Measurements from ENCODE around the gene ZFYVE16.
A peak's percentile ranks its signal among the peaks of the same experiment; 100 is the strongest.
"Not testable (repeated sequence)": the region's sequence is repeated elsewhere in the genome, so short reads cannot be mapped to it uniquely, and the experiment has no call there.

Gene ZFYVE16

GRCh38 chr5:80411589-80412219 lies 3.8 kb downstream of the ZFYVE16 start:
- no peak for DNase-seq (ENCODE audit: low spot score)

DNA sequence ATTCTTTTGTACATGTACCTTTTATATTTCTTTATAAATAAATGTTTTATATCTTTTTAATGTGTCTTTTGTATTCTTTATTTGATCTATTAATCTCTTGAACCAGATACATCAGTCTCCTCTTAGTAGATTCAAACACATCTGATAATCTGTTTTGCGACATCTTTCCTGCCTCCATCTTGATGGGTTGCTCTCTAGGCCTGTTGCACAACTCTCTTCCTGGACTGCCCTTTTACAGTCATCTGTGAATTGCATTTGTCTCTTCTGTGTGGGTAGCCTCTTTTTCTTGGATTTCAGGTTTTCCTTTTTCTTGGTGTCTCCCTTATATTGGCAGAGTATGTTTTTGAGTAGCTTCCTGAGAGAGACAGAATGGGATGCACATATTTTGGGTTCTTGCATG lies 6.2 kb downstream of the ZFYVE16 start:
- DNase-seq (ENCODE audit: low spot score) = no peak

- DNase-seq (ENCODE audit: low spot score) = no peak
These were observed 10.1 kb downstream of the ZFYVE16 start for GRCh38 chr5:80417973-80418372.

GRCh38 chr5:80424365-80424764 lies 16.5 kb downstream of the ZFYVE16 start:
- not testable (repeated sequence) for DNase-seq (ENCODE audit: low spot score)

DNA sequence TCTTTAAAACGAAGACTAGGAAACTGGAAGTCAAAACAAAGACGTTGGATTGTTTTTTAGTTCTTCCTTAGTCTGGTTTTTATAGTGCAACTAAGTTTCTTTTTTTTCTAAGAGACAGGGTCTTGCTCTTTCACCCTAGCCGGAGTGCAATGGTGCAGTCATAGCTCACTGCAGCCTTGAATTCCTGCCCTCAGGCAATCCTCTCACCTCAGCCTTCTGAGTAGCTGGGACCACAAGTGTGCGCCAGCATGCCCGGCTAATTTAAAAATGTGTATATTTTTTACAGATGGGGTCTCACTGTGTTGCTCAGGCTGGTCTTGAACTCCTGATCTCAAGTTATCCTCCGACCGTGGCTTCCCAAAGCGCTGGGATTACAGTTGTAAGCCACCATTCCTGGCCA lies 27.6 kb downstream of the ZFYVE16 start:
- DNase-seq (ENCODE audit: low spot score) = no peak

DNA sequence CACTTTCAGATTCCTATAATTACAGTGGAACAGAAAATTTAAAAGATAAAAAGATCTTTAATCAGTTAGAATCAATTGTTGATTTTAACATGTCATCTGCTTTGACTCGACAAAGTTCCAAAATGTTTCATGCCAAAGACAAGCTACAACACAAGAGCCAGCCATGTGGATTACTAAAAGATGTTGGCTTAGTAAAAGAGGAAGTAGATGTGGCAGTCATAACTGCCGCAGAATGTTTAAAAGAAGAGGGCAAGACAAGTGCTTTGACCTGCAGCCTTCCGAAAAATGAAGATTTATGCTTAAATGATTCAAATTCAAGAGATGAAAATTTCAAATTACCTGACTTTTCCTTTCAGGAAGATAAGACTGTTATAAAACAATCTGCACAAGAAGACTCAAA lies 29.5 kb downstream of the ZFYVE16 start:
- no peak for DNase-seq (ENCODE audit: low spot score)

- no peak for DNase-seq (ENCODE audit: low spot score)
These were observed 30.9 kb downstream of the ZFYVE16 start for GRCh38 chr5:80438739-80439138.

GRCh38 chr5:80439213-80439612 lies 31.3 kb downstream of the ZFYVE16 start:
- DNase-seq (ENCODE audit: low spot score) = no peak

DNA sequence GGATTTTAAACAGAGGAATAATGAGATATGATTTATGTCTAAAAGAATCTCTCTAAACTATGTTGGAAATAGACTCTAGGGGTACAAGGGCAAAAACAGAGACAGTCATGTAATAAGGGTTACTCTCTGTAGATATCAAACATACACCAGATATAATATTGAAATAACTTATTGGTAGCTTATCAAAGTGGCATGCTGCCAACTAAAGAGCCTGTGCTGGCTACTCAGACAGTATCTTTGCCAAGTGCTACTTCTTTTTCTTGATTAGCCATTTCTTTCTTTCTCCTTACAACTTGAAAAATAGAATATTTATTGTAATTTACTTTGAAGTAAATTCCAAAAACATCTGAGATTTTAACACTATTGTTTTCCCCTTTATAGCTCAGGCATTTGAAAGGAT lies 34.9 kb downstream of the ZFYVE16 start:
- DNase-seq (ENCODE audit: low spot score) = no peak

DNA sequence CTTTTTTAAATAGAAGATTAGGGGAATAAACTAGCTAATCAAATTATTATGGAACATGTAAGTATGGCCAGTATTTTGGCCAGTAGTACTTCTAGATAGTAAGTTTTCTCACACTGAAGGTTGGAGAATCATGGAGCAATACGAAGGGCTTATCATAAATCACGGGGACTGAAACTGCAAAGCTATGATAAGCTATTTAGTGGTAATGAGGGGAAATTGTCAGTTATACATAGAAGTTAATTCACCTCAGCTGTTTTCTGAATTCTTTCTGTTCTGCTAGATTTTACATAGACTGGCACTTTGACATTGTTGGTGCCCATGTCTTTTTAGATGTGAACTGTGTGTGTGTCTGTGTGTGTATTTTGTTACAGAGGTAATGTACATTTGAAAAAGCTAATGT lies 45.5 kb downstream of the ZFYVE16 start:
- DNase-seq (ENCODE audit: low spot score) = no peak

- DNase-seq (ENCODE audit: low spot score) = no peak
These were observed 55.4 kb downstream of the ZFYVE16 start for GRCh38 chr5:80463269-80463668.

DNA sequence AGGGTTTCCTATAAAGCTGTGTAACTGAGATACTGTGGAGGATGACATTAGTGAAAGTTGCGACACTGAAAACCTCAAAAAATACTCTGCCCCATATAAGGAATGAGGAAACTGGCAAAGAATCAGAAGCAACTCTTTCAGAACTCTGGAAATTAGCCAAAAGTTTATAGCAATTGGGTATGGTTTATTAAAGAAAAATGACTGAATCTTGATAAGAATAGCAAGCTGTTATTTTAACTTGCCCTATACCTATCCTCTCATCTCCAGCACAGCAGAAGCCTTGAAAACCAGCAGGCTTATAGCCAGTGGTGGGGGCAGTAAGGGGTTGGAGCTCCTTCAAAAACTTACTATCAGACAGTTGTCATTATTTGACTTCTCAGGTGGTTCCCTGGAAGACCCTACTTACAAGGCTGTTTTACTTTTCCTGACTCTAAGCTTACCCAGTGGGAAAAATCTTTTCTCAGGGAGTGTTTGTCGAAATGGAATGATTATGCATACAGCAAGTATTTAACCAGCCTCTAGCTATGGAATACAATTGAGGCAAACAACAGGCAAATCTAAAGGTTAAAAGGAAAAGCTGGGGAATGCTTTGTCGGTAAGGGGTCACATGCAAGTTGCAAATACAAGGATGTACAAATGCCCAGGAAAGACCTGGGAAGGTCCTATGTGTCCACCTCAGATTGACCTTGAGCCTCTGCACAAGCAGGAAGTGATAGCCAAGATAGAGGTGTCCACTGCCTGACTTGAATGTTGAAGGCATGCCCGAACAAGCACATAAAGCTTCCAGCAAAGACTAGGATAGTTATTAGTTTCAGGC lies 59.0 kb downstream of the ZFYVE16 start:
- DNase-seq (ENCODE audit: low spot score) = no peak

- no peak for DNase-seq (ENCODE audit: low spot score)
These were observed 60.3 kb downstream of the ZFYVE16 start for GRCh38 chr5:80468131-80468530.

GRCh38 chr5:80470631-80471030 lies 62.8 kb downstream of the ZFYVE16 start:
- DNase-seq (ENCODE audit: low spot score) = not testable (repeated sequence)

DNA sequence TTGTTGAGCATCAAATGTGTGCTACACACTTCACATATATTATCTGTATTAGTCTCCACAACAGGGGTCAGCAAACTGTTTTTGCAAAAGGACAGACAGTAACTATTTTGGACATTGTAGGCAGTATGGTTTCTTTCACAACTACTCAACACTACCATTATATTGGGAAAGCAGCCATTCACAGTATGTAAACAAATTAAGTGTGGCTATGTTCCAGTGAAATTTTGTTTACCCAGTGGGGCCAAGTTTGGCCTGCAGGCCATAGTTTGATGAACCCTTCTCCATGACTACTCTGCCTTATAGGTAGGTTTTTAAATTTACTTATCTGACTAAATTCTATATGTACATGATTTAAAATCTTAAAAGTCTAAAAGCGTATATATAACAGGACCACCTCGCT lies 67.1 kb downstream of the ZFYVE16 start:
- DNase-seq (ENCODE audit: low spot score) = no peak

GRCh38 chr5:80479713-80480112 lies 71.8 kb downstream of the ZFYVE16 start:
- no peak for DNase-seq (ENCODE audit: low spot score)

GRCh38 chr5:80480354-80480753 lies 72.5 kb downstream of the ZFYVE16 start:
- DNase-seq (ENCODE audit: low spot score) = no peak

- DNase-seq (ENCODE audit: low spot score) = peak; percentile 58
These were observed 73.4 kb downstream of the ZFYVE16 start for GRCh38 chr5:80481019-80481893.

DNA sequence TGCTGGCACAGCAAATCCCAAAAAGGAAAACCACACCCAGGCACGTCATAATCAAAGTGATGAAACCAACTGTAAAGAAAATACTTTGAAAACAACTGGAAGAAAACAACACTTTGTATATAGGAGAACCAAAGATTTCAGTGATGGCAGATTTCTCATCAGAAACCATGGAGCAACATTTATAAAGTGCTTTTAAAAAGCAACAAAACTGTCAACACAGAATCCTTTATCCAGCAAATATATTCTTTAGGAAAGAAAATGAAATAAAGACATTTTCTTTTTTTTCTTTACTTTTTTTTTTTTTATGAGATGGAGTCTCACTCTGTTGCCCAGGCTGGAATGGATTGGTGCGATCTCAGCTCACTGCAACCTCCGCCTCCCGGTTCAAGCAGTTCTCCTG lies 74.7 kb downstream of the ZFYVE16 start:
- DNase-seq (ENCODE audit: low spot score) = no peak

DNA sequence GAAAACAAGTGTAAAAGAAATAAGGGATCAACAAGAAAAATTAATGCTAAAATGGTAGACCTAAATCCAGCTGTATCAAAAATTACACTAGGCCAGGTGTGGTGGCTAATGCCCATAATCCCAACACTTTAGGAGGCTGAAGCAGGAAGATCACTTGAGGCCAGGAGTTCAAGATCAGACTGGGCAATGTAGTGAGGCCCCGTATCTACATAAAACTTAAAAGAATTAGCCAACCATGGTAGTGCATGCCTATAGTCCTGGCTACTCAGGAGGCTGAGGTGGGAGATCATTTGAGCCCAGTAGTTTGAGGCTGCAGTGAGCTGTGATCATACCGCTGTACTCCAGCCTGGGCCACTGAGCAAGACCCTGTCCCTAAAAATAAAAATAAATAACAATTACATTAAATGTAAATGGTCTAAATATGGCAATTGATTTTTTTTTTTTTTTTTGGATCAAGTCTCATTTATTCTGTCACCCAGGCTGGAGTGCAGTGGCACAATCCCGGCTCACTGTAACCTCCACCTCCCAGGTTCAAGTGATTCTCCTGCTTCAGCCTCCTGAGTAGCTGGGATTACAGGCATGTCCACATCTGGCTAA lies 75.9 kb downstream of the ZFYVE16 start:
- no peak for DNase-seq (ENCODE audit: low spot score)

- no peak for DNase-seq (ENCODE audit: low spot score)
These were observed 79.6 kb downstream of the ZFYVE16 start for GRCh38 chr5:80487444-80487828.

All from cerebellar cortex (tissue), 1 donor.